ENCODE measurements around the gene EEF1AKMT1. TPM values are rescaled to one million over a fixed set of nuclear protein-coding genes. Genes with fewer than 3 reads are reported as not detected.

EEF1AKMT1 gene
- total RNA-seq, 1 experiment from 2014 or later: 16.5 TPM

DNA sequence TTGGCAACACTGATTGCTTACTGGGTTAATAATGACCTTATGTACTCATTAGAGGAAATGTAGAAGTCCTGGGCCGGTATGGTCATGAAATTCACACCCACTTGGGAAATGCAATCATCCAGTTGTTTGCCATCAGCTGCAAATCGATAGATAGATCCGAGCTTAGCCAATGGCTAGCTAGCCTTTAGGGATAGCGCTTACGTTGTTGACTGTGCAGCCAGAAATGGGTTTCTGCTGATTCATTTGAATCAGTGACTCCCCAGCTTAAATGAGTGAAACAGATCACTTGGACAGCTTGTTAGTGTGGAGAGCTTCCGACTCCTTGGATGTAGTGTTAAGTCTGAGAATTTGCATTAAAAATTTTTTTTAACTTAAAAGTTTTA is 58.4 kb downstream of the EEF1AKMT1 start:
- Mint-ChIP-seq H3K27me3 (ENCODE audit: insufficient read depth, unreplicated experiment) (no peaks in the 10 kb centered on the region), H3K9me3 (ENCODE audit: unreplicated experiment) (no peaks in the 10 kb centered on the region), H3K4me3 (ENCODE audit: unreplicated experiment) (no peak overlapping the region), H3K36me3 (ENCODE audit: insufficient read depth, unreplicated experiment) (no peaks in the 10 kb centered on the region), H3K27ac (ENCODE audit: low read depth, unreplicated experiment) (no peak overlapping the region), H3K4me1 (ENCODE audit: insufficient read depth, unreplicated experiment) (peaks cover 14% of the 10 kb centered on the region)
- DNase-seq (ENCODE audit: unreplicated experiment): no peak
- ChIA-PET CTCF (interaction anchor here (0.5 to 7.1 kb wide), 7 partner anchors 14 to 223 kb away, joined by 3 to 60 read pairs (median 3); no protein-coding TSS in a partner anchor), POLR2A (interaction anchor here (0.7 kb wide), 1 partner anchor 100 kb away, joined by 3 read pairs; no protein-coding TSS in a partner anchor)
- intact Hi-C loops (cut with micrococcal nuclease): no loop called here
- no peak for TF ChIP-seq CTCF (IDR thresholded peaks at IDR 0.05; ENCODE audit: unreplicated experiment)
- no TSS peak for BruUV-seq (replicated peaks)

DNA sequence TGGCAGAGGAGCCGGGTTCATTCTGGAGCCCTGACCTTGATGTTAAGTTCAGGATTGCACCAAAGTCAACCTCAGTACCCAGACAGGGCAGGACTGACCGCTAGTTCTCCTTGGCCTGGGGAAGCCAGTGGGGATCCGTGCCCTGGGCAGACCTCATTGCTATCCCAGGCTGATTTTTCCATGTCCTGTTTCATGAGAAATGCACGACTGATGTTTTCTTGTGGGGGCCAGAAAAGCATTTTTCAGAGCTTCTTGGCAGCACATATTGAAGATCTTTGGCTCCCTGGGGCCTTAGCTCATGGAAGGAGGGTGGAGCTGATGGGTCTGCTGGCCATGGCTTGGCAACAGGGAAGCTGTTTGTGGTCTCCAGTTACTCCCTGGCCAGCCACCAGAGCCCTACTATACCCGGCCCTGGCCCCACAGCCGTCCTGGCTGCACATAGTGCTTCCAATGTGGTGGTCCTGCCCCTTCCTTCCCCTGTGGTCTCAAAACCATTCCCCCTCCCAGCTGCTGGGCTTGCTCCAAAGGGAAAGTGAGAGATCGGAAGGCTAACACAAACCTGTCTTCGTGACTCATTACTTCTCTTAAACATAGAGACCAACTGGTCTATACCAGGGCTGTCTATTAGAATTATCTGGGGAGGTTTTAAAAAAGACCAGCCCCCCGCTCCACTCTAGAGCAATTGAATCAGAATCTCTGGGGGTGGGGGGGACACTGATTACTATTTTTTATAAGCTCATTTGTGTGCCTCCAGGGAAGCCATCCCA is 59.0 kb downstream of the EEF1AKMT1 start:
- no peak for DNase-seq (ENCODE audit: unreplicated experiment)
- H3K4me3 Mint-ChIP-seq (ENCODE audit: unreplicated experiment): no peak overlapping the region
- no peak overlapping the region for H3K27ac Mint-ChIP-seq (ENCODE audit: low read depth, unreplicated experiment)
- H3K27me3 Mint-ChIP-seq (ENCODE audit: insufficient read depth, unreplicated experiment): no peaks in the 10 kb centered on the region
- CTCF ChIA-PET: interaction anchor here (0.7 to 7.1 kb wide), 5 partner anchors 9 to 222 kb away, joined by 3 to 60 read pairs (median 4); no protein-coding TSS in a partner anchor
- H3K36me3 Mint-ChIP-seq (ENCODE audit: insufficient read depth, unreplicated experiment): no peaks in the 10 kb centered on the region
- H3K9me3 Mint-ChIP-seq (ENCODE audit: unreplicated experiment): no peaks in the 10 kb centered on the region
- intact Hi-C loops (cut with micrococcal nuclease): loop anchor here (5.0 kb wide), 1 partner anchor 532 kb away; no protein-coding TSS in a partner anchor
- POLR2A ChIA-PET: interaction anchor here (0.7 kb wide), 1 partner anchor 101 kb away, joined by 3 read pairs; no protein-coding TSS in a partner anchor
- no TSS peak for BruUV-seq (replicated peaks)
- no peak for TF ChIP-seq CTCF (IDR thresholded peaks at IDR 0.05; ENCODE audit: unreplicated experiment)
- peaks cover 14% of the 10 kb centered on the region for H3K4me1 Mint-ChIP-seq (ENCODE audit: insufficient read depth, unreplicated experiment)

- intact Hi-C loops (cut with micrococcal nuclease): loop anchor here (5.0 kb wide), 1 partner anchor 532 kb away; no protein-coding TSS in a partner anchor
- H3K9me3 Mint-ChIP-seq (ENCODE audit: unreplicated experiment): no peaks in the 10 kb centered on the region
- H3K4me1 Mint-ChIP-seq (ENCODE audit: insufficient read depth, unreplicated experiment): peaks cover 17% of the 10 kb centered on the region
- no peak overlapping the region for H3K4me3 Mint-ChIP-seq (ENCODE audit: unreplicated experiment)
- CTCF ChIA-PET: interaction anchor here (0.7 to 7.1 kb wide), 5 partner anchors 10 to 187 kb away, joined by 3 to 60 read pairs (median 8); no protein-coding TSS in a partner anchor
- POLR2A ChIA-PET: no interaction called here
- no peak overlapping the region for H3K27ac Mint-ChIP-seq (ENCODE audit: low read depth, unreplicated experiment)
- TF ChIP-seq CTCF (IDR thresholded peaks at IDR 0.05; ENCODE audit: unreplicated experiment): no peak
- no peak for DNase-seq (ENCODE audit: unreplicated experiment)
- no peaks in the 10 kb centered on the region for H3K36me3 Mint-ChIP-seq (ENCODE audit: insufficient read depth, unreplicated experiment)
- no peaks in the 10 kb centered on the region for H3K27me3 Mint-ChIP-seq (ENCODE audit: insufficient read depth, unreplicated experiment)
- BruUV-seq (replicated peaks): no TSS peak
Measured at GRCh38 chr13:20714161-20714560, 59.6 kb downstream of the EEF1AKMT1 start.

DNA sequence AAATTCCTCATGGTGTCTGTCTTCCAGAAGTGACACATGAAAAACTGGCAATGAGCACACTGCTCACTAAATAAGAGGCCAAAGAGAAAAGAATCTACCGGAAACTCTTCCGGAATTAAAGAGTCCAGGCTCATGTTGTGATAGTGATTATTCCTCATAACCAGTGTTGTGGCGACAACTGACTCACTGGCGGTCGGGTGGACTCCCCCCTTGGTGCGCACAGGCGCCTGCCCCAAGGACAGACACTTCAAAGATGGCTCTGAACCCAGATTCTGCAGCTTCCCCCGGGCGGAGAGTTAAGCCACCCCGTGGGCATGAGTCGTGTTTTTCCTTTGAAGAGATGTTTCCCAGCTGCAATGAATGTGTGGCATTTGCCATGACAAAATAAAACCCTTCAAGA is 60.0 kb downstream of the EEF1AKMT1 start:
- TF ChIP-seq CTCF (IDR thresholded peaks at IDR 0.05; ENCODE audit: unreplicated experiment): no peak
- POLR2A ChIA-PET: no interaction called here
- Mint-ChIP-seq H3K9me3 (ENCODE audit: unreplicated experiment) (no peaks in the 10 kb centered on the region), H3K4me3 (ENCODE audit: unreplicated experiment) (no peak overlapping the region), H3K27ac (ENCODE audit: low read depth, unreplicated experiment) (no peak overlapping the region), H3K27me3 (ENCODE audit: insufficient read depth, unreplicated experiment) (no peaks in the 10 kb centered on the region), H3K4me1 (ENCODE audit: insufficient read depth, unreplicated experiment) (peaks cover 19% of the 10 kb centered on the region), H3K36me3 (ENCODE audit: insufficient read depth, unreplicated experiment) (no peaks in the 10 kb centered on the region)
- no TSS peak for BruUV-seq (replicated peaks)
- DNase-seq (ENCODE audit: unreplicated experiment): no peak
- intact Hi-C loops (cut with micrococcal nuclease): loop anchor here (5.0 kb wide), 1 partner anchor 531 kb away; no protein-coding TSS in a partner anchor
- CTCF ChIA-PET: interaction anchor here (0.9 to 7.1 kb wide), 5 partner anchors 10 to 218 kb away, joined by 3 to 60 read pairs (median 8); no protein-coding TSS in a partner anchor

Data from MCF 10A (cell line).